LHCN-M2 (cell line): Measurements from ENCODE around the gene GIMAP7. TPM values are rescaled to one million over a fixed set of nuclear protein-coding genes. Genes with fewer than 3 reads are reported as not detected.

Experiments
- DNase-seq: peaks from one replicate; pipeline ENCODE4 v3.0.0-alpha.2; 2012; ENCODE audit warnings: low read depth
- total RNA-seq: library from RNA; depleted of rRNA; stranded (reverse); fragments of >200 nt; gene quantifications from 2 replicates; pipeline ENCODE4 v1.2.3, GENCODE V29; 2014; rRNA removed

GIMAP7 gene
- total RNA-seq, 1 experiment from 2014 or later, result not detected

- DNase-seq, result no peak
Observed at GRCh38 chr7:150569245-150569955, 54.7 kb downstream of the GIMAP7 start.

Other genes with a start within 250 kb of the GIMAP7 start
- gene LRRC61, start 191.5 kb upstream of the GIMAP7 start, total RNA-seq, result not detected in 2 replicates
- not detected in 2 replicates for gene ACTR3C, start 191.3 kb upstream of the GIMAP7 start, total RNA-seq
- 9.4 and 24.8 TPM in 2 replicates for gene RARRES2, start 173.2 kb upstream of the GIMAP7 start, total RNA-seq
- 147 and 178 TPM in 2 replicates for gene REPIN1, start 146.1 kb upstream of the GIMAP7 start, total RNA-seq
- 12.1 and 15.1 TPM in 2 replicates for gene ZNF775, start 135.5 kb upstream of the GIMAP7 start, total RNA-seq
- 0.06 TPM in 1 of 2 replicates, not detected in the other for gene GIMAP8, start 64.2 kb upstream of the GIMAP7 start, total RNA-seq
- not detected in 2 replicates for gene GIMAP4, start 52.5 kb downstream of the GIMAP7 start, total RNA-seq
- gene GIMAP6, start 117.5 kb downstream of the GIMAP7 start, total RNA-seq, result not detected in 2 replicates
- 2.6 and 3.4 TPM in 2 replicates for gene GIMAP2, start 170.8 kb downstream of the GIMAP7 start, total RNA-seq
- not detected in 2 replicates for gene GIMAP1, start 201.7 kb downstream of the GIMAP7 start, total RNA-seq
- not detected in 2 replicates for gene GIMAP5, start 222.5 kb downstream of the GIMAP7 start, total RNA-seq